Measurements from ENCODE around the gene ARHGAP15. TPM values are rescaled to one million over a fixed set of nuclear protein-coding genes. Genes with fewer than 3 reads are reported as not detected.

Gene ARHGAP15
- total RNA-seq, 1 donor from 2014 or later: not detected

DNA sequence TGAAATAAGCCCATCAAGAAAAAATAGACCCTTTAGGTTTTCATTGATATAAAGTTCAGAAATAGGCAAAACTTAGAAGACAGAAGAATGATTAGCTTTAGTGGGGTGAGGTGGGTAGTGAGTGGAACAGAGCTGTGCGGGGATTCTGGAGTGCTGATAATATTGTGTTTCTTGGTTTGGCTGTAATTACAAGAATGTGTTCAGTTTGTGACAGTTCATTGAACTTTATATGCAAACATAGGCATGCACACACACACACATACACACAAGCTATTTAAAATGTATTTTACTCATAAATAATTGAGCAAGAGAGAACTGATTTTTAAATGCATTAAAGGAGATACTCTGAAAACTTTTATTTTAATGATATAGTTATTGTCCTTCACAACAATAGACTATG lies 17.1 kb downstream of the ARHGAP15 start:
- TF ChIP-seq, protein P1, sequence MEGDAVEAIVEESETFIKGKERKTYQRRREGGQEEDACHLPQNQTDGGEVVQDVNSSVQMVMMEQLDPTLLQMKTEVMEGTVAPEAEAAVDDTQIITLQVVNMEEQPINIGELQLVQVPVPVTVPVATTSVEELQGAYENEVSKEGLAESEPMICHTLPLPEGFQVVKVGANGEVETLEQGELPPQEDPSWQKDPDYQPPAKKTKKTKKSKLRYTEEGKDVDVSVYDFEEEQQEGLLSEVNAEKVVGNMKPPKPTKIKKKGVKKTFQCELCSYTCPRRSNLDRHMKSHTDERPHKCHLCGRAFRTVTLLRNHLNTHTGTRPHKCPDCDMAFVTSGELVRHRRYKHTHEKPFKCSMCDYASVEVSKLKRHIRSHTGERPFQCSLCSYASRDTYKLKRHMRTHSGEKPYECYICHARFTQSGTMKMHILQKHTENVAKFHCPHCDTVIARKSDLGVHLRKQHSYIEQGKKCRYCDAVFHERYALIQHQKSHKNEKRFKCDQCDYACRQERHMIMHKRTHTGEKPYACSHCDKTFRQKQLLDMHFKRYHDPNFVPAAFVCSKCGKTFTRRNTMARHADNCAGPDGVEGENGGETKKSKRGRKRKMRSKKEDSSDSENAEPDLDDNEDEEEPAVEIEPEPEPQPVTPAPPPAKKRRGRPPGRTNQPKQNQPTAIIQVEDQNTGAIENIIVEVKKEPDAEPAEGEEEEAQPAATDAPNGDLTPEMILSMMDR (IDR thresholded peaks at IDR 0.05; ENCODE audit: insufficient read depth, low read length, poor library complexity, severe bottlenecking): no peak
- H3K27me3 ChIP-seq (ENCODE audit: control insufficient read depth, insufficient read depth, low read length): no peaks in the 10 kb centered on the region
- H3K36me3 ChIP-seq (ENCODE audit: control insufficient read depth, insufficient read depth, low read length): no peaks in the 10 kb centered on the region
- no peak overlapping the region for H3K4me3 ChIP-seq (ENCODE audit: low read depth, low read length)
- no peak for DNase-seq (ENCODE audit: low read depth)

DNA sequence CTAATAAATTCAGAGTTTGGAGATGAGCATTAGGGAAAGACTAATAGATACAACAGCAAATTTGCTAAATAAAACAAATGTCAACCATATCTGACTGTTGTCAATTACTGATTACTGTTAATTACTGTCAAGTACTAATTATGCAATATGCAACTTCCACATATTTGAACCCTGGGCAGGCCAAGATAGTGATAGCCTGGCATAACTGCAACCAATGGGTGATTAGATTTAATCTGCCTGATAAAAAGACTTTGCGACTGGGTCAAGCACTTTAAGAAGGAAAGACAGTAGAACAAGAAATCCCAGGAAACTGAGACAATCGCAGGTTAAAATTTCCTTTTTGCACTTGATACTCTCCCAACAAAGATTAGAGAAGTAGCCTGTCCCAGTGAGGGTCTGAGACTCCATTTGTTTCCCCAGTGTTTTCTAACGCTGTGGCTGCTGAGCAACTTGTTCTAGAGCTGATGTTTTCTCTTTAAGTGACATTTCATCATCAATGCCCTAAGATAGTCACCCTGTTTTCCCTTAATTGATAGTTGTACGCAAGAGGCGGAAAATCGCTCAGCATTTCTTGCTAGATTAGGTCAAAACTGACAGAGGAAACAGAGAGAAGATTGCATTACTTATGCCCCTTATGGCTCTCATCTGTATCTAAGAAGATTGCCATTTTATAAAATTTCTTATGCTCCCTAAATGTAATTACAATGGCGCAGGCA lies 17.8 kb downstream of the ARHGAP15 start:
- H3K4me3 ChIP-seq (ENCODE audit: low read depth, low read length): no peak overlapping the region
- DNase-seq (ENCODE audit: low read depth): no peak
- no peaks in the 10 kb centered on the region for H3K36me3 ChIP-seq (ENCODE audit: control insufficient read depth, insufficient read depth, low read length)
- H3K27me3 ChIP-seq (ENCODE audit: control insufficient read depth, insufficient read depth, low read length): no peaks in the 10 kb centered on the region
- TF ChIP-seq, protein P1 (IDR thresholded peaks at IDR 0.05; ENCODE audit: insufficient read depth, low read length, poor library complexity, severe bottlenecking): no peak

DNA sequence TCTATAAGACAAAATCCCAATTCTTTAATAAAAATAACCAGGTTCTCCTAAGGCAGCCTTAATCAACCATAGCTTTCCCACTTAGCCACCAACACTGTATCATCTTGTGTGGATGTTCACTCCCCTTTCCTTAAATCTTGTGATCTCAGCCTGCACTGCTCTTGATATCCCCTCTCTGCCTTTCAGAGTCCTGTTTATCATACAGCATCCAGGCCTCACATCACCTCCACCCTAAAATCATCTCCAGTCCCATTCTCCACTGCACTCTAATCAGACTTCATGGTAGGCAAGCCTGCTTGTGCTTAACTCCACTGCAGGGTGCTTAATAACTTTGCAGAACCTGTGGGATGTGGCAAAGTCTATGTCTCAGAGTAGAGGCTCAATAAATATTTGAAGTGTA lies 18.8 kb downstream of the ARHGAP15 start:
- TF ChIP-seq, protein P1 (IDR thresholded peaks at IDR 0.05; ENCODE audit: insufficient read depth, low read length, poor library complexity, severe bottlenecking): no peak
- no peak for DNase-seq (ENCODE audit: low read depth)
- Histone ChIP-seq H3K36me3 (ENCODE audit: control insufficient read depth, insufficient read depth, low read length) (no peaks in the 10 kb centered on the region), H3K4me3 (ENCODE audit: low read depth, low read length) (no peak overlapping the region), H3K27me3 (ENCODE audit: control insufficient read depth, insufficient read depth, low read length) (no peaks in the 10 kb centered on the region)

DNA sequence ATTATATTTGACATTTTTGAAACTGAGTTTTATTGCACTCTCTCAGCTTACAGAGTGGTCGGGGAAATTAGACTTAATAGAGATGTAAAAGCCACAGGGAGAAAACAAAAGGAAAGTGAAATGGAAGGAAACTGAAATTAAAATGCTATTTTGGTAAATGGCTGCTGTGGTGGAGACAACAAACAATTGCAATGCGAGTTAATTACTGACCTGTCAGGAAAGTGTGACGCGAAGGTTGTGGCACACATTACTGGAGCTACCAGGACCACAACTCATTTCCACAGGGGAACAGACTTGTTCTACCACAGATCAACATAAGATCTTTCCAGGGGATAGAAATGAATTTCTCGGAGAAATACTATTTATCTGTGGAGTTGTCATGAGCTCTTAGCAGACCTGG lies 19.5 kb downstream of the ARHGAP15 start:
- H3K36me3 ChIP-seq (ENCODE audit: control insufficient read depth, insufficient read depth, low read length): no peaks in the 10 kb centered on the region
- no peaks in the 10 kb centered on the region for H3K27me3 ChIP-seq (ENCODE audit: control insufficient read depth, insufficient read depth, low read length)
- TF ChIP-seq, protein P1 (IDR thresholded peaks at IDR 0.05; ENCODE audit: insufficient read depth, low read length, poor library complexity, severe bottlenecking): no peak
- H3K4me3 ChIP-seq (ENCODE audit: low read depth, low read length): no peak overlapping the region
- DNase-seq (ENCODE audit: low read depth): no peak

DNA sequence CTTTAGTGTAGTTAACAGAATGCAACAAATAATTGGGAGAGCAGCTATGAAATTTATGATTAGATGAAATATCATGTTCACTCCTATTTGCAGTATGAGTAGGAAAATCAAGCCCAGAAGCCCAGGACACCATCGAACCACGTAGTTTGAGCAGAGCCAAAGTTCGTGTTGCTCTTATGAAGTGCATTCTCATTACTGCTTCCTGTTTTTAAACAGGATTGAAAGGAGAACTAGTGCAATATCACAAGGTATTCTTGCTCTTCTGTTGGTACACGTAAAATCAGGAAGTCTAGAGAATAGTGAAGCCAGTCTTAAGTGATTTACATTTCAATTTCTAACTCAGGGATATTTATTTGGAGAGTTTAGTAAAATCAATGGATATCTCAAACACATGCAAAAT lies 21.1 kb downstream of the ARHGAP15 start:
- no peaks in the 10 kb centered on the region for H3K27me3 ChIP-seq (ENCODE audit: control insufficient read depth, insufficient read depth, low read length)
- no peaks in the 10 kb centered on the region for H3K36me3 ChIP-seq (ENCODE audit: control insufficient read depth, insufficient read depth, low read length)
- H3K4me3 ChIP-seq (ENCODE audit: low read depth, low read length): no peak overlapping the region
- TF ChIP-seq, protein P1 (IDR thresholded peaks at IDR 0.05; ENCODE audit: insufficient read depth, low read length, poor library complexity, severe bottlenecking): no peak
- DNase-seq (ENCODE audit: low read depth): no peak

All from kidney epithelial cell (primary cell).